LoVo (cell line): Measurements from ENCODE around the gene LRP11.

ENCODE experiments used
- DNase-seq: peaks from one replicate; pipeline ENCODE4 v3.0.0-alpha.2; 2016; ENCODE audit warnings: low spot score

Gene LRP11

GRCh38 chr6:149782337-149782736, 81.8 kb downstream of the LRP11 start:
- no peak for DNase-seq

- no peak for DNase-seq
Measured at GRCh38 chr6:149781715-149782114, 82.4 kb downstream of the LRP11 start.

- DNase-seq = no peak
Measured at GRCh38 chr6:149779644-149779963, 84.6 kb downstream of the LRP11 start.

- DNase-seq = no peak
Measured at GRCh38 chr6:149777624-149778023, 86.5 kb downstream of the LRP11 start.

GRCh38 chr6:149771925-149772324, 92.2 kb downstream of the LRP11 start:
- DNase-seq = no peak

GRCh38 chr6:149771185-149771584, 93.0 kb downstream of the LRP11 start:
- no peak for DNase-seq

GRCh38 chr6:149769676-149770075, 94.5 kb downstream of the LRP11 start:
- no peak for DNase-seq
